Stimulated activated CD4-positive, alpha-beta T cell treated with anti-CD3 and anti-CD28 coated beads, Interleukin-15, amount 100 ng/mL, for 24 hours (primary cell): ENCODE results near the gene SERINC2.
"Not testable (repeated sequence)": the region's sequence is repeated elsewhere in the genome, so short reads cannot be mapped to it uniquely, and the experiment has no call there.

Source experiments
- DNase-seq: peaks from one replicate; pipeline ENCODE4 v3.0.0-alpha.2; 2020

SERINC2 gene

GRCh38 chr1:31435471-31436409 is 22.7 kb downstream of the SERINC2 start:
- no peak for DNase-seq

GRCh38 chr1:31436596-31437432 is 23.8 kb downstream of the SERINC2 start:
- DNase-seq: no peak

- DNase-seq: no peak
Observed at GRCh38 chr1:31437433-31438037, 24.5 kb downstream of the SERINC2 start.

- DNase-seq: no peak
Observed at GRCh38 chr1:31439276-31439675, 26.3 kb downstream of the SERINC2 start.

- DNase-seq: no peak
Observed at GRCh38 chr1:31441073-31441472, 28.1 kb downstream of the SERINC2 start.

- DNase-seq: no peak
Observed at GRCh38 chr1:31441558-31441957, 28.5 kb downstream of the SERINC2 start.

GRCh38 chr1:31441970-31442647 is 29.1 kb downstream of the SERINC2 start:
- DNase-seq: no peak

GRCh38 chr1:31442648-31442994 is 29.6 kb downstream of the SERINC2 start:
- DNase-seq: no peak

GRCh38 chr1:31443673-31444072 is 30.7 kb downstream of the SERINC2 start:
- no peak for DNase-seq

GRCh38 chr1:31444725-31445448 is 31.9 kb downstream of the SERINC2 start:
- no peak for DNase-seq

GRCh38 chr1:31445951-31446350 is 32.9 kb downstream of the SERINC2 start:
- DNase-seq: no peak

- no peak for DNase-seq
Observed at GRCh38 chr1:31447210-31447609, 34.2 kb downstream of the SERINC2 start.

- no peak for DNase-seq
Observed at GRCh38 chr1:31453384-31454079, 40.5 kb downstream of the SERINC2 start.

GRCh38 chr1:31458287-31458896 is 45.4 kb downstream of the SERINC2 start:
- no peak for DNase-seq

GRCh38 chr1:31460027-31460426 is 47.0 kb downstream of the SERINC2 start:
- no peak for DNase-seq

GRCh38 chr1:31467005-31467674 is 54.1 kb downstream of the SERINC2 start:
- no peak for DNase-seq

- DNase-seq: no peak
Observed at GRCh38 chr1:31470794-31471315, 57.8 kb downstream of the SERINC2 start.

- DNase-seq: not testable (repeated sequence)
Observed at GRCh38 chr1:31471452-31472313, 58.7 kb downstream of the SERINC2 start.

GRCh38 chr1:31472314-31472651 is 59.3 kb downstream of the SERINC2 start:
- DNase-seq: not testable (repeated sequence)
